ENCODE data around the gene KATNIP. TPM values are rescaled to one million over a fixed set of nuclear protein-coding genes. Genes with fewer than 3 reads are reported as not detected.

The KATNIP gene
- total RNA-seq, 1 experiment from 2014 or later = 21.5 TPM

GRCh38 chr16:27582883-27583282 is 32.9 kb downstream of the KATNIP start:
- CTCF ChIA-PET = no interaction called here
- H3K9me3 Mint-ChIP-seq (ENCODE audit: unreplicated experiment) = no peaks in the 10 kb centered on the region
- DNase-seq = no peak
- H3K27ac Mint-ChIP-seq (ENCODE audit: unreplicated experiment) = no peak overlapping the region
- no peaks in the 10 kb centered on the region for H3K27me3 ChIP-seq (replicated peaks; ENCODE audit: control insufficient read depth, insufficient read depth, low read length)
- no peak for TF ChIP-seq CTCF (IDR thresholded peaks at IDR 0.05; ENCODE audit: insufficient read depth in 1 of 2, low read depth in 1 of 2, low read length in 1 of 2, severe bottlenecking in 1 of 2, unreplicated experiment in 1 of 2)
- no peaks in the 10 kb centered on the region for H3K4me1 Mint-ChIP-seq (ENCODE audit: low read depth, unreplicated experiment)
- H3K4me3 Mint-ChIP-seq (ENCODE audit: unreplicated experiment) = no peak overlapping the region
- H3K4me3 ChIP-seq (ENCODE audit: low read depth, low read length) = no peak overlapping the region
- no peaks in the 10 kb centered on the region for H3K36me3 ChIP-seq (ENCODE audit: control insufficient read depth, insufficient read depth, low read length)
- BruUV-seq (replicated peaks) = no TSS peak
- POLR2A ChIA-PET = no interaction called here
- intact Hi-C loops (cut with micrococcal nuclease; ENCODE audit: unreplicated experiment) = no loop called here
- H3K36me3 Mint-ChIP-seq (ENCODE audit: insufficient read depth, unreplicated experiment) = peaks cover 4% of the 10 kb centered on the region
- peaks cover 18% of the 10 kb centered on the region for H3K4me1 ChIP-seq
- H3K9me3 ChIP-seq = no peaks in the 10 kb centered on the region
- H3K27me3 Mint-ChIP-seq (ENCODE audit: insufficient read depth, unreplicated experiment) = no peaks in the 10 kb centered on the region

DNA sequence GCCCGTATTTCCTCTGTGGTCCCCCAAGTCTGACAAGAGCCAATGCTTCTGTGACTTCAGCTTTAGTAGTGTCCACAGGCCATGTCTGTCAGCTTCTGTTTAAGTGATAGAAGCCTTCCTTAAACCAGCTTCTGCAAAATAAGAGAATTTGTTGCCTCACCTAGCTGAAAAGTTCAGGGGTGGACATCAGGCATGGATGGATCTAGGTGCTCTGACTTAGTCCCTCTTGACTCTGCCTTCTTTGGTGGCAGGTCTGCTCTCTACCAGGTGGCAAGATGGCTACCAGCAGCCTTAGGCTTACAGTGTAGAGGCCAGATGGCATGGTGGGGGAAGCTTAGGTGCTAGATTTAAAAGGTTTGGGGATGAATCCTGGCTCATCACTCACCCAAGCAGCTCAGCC is 33.7 kb downstream of the KATNIP start:
- Histone ChIP-seq H3K36me3 (ENCODE audit: control insufficient read depth, insufficient read depth, low read length) (no peaks in the 10 kb centered on the region), H3K4me1 (peaks cover 13% of the 10 kb centered on the region), H3K9me3 (no peaks in the 10 kb centered on the region), H3K4me3 (ENCODE audit: low read depth, low read length) (no peak overlapping the region), H3K27me3 (replicated peaks; ENCODE audit: control insufficient read depth, insufficient read depth, low read length) (no peaks in the 10 kb centered on the region)
- no peak for TF ChIP-seq CTCF (IDR thresholded peaks at IDR 0.05; ENCODE audit: insufficient read depth in 1 of 2, low read depth in 1 of 2, low read length in 1 of 2, severe bottlenecking in 1 of 2, unreplicated experiment in 1 of 2)
- peaks cover 4% of the 10 kb centered on the region for H3K36me3 Mint-ChIP-seq (ENCODE audit: insufficient read depth, unreplicated experiment)
- intact Hi-C loops (cut with micrococcal nuclease; ENCODE audit: unreplicated experiment) = no loop called here
- POLR2A ChIA-PET = no interaction called here
- H3K9me3 Mint-ChIP-seq (ENCODE audit: unreplicated experiment) = no peaks in the 10 kb centered on the region
- no peak for DNase-seq
- no peak overlapping the region for H3K4me3 Mint-ChIP-seq (ENCODE audit: unreplicated experiment)
- no peaks in the 10 kb centered on the region for H3K4me1 Mint-ChIP-seq (ENCODE audit: low read depth, unreplicated experiment)
- BruUV-seq (replicated peaks) = no TSS peak
- H3K27me3 Mint-ChIP-seq (ENCODE audit: insufficient read depth, unreplicated experiment) = no peaks in the 10 kb centered on the region
- CTCF ChIA-PET = no interaction called here
- H3K27ac Mint-ChIP-seq (ENCODE audit: unreplicated experiment) = no peak overlapping the region

DNA sequence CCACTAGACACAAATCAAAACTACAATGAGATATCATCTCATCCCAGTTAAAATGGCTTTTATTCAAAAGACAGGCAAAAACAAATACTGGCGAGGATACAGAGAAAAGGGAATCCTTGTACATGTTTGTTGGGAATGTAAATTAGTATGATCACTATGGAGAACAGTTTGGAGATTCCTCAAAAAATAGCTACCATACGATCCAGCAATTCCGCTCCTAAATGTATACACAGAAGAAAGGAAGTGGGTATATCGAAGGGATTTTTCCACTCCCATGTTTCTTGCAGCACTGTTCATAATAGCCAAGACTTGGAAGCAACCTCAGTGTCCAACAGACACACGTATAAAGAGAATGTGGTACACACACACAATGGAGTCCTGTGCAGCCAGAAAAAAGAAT is 35.3 kb downstream of the KATNIP start:
- ChIA-PET CTCF (no interaction called here), POLR2A (no interaction called here)
- Mint-ChIP-seq H3K4me1 (ENCODE audit: low read depth, unreplicated experiment) (no peaks in the 10 kb centered on the region), H3K27ac (ENCODE audit: unreplicated experiment) (no peak overlapping the region), H3K4me3 (ENCODE audit: unreplicated experiment) (no peak overlapping the region), H3K36me3 (ENCODE audit: insufficient read depth, unreplicated experiment) (peaks cover 4% of the 10 kb centered on the region), H3K9me3 (ENCODE audit: unreplicated experiment) (no peaks in the 10 kb centered on the region), H3K27me3 (ENCODE audit: insufficient read depth, unreplicated experiment) (no peaks in the 10 kb centered on the region)
- BruUV-seq (replicated peaks) = no TSS peak
- no peak for TF ChIP-seq CTCF (IDR thresholded peaks at IDR 0.05; ENCODE audit: insufficient read depth in 1 of 2, low read depth in 1 of 2, low read length in 1 of 2, severe bottlenecking in 1 of 2, unreplicated experiment in 1 of 2)
- no peak for DNase-seq
- no peaks in the 10 kb centered on the region for H3K4me1 ChIP-seq
- H3K27me3 ChIP-seq (replicated peaks; ENCODE audit: control insufficient read depth, insufficient read depth, low read length) = no peaks in the 10 kb centered on the region
- no peaks in the 10 kb centered on the region for H3K9me3 ChIP-seq
- no peak overlapping the region for H3K4me3 ChIP-seq (ENCODE audit: low read depth, low read length)
- no peaks in the 10 kb centered on the region for H3K36me3 ChIP-seq (ENCODE audit: control insufficient read depth, insufficient read depth, low read length)
- intact Hi-C loops (cut with micrococcal nuclease; ENCODE audit: unreplicated experiment) = no loop called here

All from Caco-2 (cell line).